GM21447 (cell line): Measurements from ENCODE around the gene GDI2.
"Not testable (repeated sequence)": the region's sequence is repeated elsewhere in the genome, so short reads cannot be mapped to it uniquely, and the experiment has no call there.

Source experiments
- ATAC-seq: cut with Tn5 transposase; IDR thresholded peaks from one replicate; pipeline ENCODE4 v1.9.1; 2021; ENCODE audit not compliant: unreplicated experiment

The GDI2 gene

DNA sequence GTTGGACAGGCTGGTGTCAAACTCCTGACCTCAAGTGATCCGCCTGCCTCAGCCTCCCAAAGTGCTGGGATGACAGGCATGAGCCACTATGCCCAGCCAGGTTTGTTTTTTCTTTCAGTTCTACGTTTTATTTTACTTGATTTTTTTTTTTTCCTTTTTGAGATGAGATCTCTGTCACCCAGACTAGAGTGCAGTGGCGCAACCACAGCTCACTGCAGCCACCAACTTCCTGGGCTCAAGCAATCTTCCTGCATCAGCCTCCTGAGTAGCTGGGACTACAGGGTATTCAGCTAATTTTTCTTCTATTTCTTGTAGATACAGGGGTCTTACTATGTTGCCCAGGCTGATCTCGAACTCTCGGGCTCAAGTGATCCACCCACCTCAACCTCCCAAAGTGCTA lies 24.3 kb downstream of the GDI2 start:
- no peak for ATAC-seq

DNA sequence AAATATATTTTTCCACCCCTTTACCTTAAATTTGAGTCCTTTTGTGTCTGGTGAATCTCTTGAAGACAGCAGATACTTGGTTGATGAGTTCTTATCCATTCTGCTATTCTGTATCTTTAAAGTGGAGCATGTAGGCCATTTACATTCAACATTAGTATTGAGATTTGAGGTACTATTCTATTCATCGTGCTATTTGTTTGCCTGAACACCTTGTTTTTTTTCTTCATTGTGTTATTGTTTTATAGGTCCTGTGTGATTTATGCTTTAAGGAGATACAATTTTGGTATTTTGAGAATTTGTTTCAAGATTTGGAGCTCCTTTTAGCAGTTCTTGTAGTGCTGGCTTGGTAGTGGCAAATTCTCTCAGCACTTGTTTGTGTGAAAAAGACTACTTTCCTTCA lies 29.9 kb downstream of the GDI2 start:
- ATAC-seq, result no peak

DNA sequence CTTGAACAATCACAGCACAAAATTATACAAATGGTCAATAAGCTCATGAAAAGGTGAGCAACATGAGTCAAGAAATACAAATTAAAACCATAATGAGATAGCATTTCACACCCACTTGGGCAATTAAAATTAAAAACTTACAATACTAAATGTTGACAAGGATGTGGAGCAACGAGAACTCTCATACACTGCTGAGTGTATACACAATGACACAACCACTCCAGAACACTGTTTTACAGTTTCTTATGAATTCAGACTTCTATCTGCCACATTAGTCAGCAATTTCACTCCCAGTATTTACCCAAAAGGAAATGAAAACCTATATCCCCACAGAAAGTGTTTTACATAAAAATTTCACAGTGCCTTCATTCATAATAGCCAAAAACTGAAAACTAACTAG lies 31.1 kb downstream of the GDI2 start:
- ATAC-seq, result no peak

DNA sequence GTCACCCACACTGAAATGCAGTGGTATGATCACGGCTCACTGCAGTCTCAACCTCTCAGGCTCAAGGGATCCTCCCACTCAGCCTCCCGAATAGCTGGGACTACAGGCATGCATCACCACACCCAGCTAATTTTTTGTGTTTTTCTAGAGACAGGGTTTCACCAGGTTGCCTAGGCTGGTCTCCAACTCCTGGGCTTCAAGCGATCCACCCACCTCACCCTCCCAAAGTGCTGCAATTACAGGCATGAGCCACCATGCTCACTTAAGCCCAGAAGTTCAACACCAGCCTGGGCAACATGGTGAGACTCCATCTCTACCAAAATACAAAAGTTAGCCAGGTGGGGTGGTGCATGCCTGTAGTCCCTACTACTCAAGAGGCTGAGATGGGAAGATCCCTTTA lies 33.5 kb downstream of the GDI2 start:
- ATAC-seq, result no peak

DNA sequence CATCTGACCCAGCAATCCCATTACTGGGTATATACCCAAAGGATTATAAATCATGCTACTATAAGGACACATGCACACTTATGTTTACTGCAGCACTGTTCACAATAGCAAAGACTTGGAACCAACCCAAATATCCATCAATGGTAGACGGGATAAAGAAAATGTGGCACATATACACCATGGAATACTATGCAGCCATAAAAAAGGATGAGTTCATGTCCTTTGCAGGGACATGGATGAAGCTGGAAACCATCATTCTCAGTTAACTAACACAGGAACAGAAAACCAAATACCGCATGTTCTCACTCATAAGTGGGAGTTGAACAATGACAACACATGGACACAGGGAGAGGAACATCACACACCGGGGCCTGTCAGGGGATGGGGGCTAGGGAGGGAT lies 35.5 kb downstream of the GDI2 start:
- ATAC-seq, result not testable (repeated sequence)

DNA sequence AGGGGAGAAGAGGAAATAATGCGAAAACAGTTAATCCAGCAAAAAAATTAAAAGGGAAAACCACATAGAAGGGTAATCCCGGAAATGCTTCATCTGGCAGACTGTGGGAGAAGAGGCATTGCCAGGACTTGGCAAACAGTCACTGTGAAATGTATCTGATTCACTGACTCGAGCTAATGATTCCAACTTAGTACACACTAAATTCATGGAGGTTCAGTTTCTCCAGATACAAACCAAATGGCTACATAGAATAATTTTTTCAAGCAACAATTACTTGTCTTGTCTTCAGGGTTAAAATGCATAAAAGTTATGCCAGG lies 36.4 kb downstream of the GDI2 start:
- no peak for ATAC-seq

DNA sequence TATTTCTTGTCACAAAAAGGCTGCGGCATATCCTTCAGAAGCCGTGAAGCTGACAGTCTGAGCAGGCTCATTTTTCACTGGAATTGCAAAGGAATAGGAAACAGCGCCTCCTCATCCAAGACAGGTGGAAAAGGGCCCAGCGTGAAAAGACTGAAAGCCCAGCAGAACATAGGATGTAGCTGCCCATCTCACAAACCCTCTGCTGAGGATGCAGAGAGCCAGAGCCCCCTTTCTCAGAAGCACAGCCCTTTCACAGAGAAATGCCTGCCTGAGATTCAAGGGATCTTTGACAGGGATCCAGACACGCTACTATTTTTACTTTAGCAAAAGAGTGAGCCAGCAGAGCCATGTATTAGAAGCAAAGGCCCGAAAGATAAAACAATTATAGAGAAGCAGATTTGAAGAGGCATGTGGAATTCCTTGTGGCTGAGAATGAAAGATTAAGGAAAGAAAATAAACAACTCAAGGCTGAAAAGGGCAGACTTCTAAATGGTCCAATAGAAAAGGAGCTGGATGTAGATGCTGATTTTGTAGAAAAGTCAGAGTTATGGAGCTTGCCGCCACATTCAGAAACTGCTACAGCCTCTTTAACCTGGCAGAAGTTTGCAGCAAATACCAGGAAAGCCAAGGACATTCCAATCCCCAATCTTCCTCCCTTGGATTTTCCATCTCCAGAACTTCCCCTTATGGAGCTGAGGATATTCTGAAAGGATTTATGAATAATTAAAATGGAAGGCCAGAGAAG lies 36.9 kb downstream of the GDI2 start:
- no peak for ATAC-seq

DNA sequence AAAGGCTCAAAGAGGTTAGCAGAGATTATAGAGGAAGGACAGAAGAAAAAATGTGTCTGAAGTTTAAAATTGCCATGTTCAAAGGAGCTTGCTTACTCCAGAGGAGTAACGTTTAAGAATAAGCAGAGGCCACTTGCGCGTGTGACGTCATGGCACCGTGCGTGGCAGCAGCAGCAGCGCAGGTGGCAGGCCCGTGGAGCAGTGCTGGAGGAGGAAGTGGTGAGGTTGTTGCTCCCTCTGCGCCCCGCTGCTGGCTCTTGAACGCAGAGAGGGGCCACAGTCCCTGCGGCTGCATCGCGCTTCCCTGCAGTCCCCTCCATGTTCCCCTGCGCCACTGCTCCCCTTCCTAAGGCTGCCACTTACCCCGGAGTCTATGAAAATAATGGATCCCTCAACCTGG lies 37.5 kb downstream of the GDI2 start:
- ATAC-seq, result no peak

DNA sequence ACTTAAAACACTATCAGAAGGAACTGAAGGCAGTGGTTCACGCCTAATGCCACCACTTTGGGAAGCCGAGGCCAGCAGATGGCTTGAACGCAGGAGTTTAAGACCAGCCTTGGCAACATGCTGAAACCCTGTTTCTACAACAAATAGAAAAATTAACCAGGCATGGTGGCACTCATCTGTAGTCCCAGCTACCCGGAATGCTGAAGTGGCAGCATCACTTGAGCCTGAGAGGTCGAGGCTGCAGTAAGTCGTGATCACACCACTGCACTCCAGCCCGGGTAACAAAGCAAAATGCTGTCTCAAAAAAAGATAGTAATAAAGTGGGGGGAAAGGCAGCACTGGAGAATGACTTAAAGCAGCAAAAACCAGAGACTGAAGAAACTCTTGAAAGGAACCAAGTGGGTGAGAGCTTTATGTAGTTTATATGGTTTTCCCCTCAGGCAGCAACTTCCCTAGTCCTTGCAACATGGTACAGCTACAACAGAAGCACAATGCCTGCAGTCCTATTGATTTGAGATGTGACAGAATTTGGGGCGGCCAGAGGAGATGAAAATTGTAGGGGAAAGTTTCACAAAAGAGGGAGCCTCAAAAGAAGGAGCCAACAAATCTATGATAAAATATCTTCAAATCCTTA lies 38.1 kb downstream of the GDI2 start:
- no peak for ATAC-seq

DNA sequence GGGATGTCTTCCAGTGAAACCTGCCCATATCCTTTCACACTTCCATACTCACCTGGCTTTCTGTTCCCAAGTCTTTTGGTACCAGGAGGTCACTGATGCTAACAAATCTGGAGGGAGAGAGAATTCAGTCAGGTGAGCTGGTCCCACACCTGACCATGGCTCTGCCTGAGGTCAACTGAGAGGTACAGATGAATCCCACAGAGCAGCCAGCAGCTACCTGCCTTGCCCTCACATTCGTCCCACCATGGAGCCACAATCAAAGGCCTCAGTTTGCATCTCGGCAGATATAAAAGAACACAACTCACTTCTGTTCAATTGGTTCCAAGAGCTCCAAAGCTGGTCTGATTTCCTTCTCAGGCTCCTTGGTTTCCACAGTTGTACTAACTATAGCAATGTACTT lies 47.0 kb downstream of the GDI2 start:
- no peak for ATAC-seq

DNA sequence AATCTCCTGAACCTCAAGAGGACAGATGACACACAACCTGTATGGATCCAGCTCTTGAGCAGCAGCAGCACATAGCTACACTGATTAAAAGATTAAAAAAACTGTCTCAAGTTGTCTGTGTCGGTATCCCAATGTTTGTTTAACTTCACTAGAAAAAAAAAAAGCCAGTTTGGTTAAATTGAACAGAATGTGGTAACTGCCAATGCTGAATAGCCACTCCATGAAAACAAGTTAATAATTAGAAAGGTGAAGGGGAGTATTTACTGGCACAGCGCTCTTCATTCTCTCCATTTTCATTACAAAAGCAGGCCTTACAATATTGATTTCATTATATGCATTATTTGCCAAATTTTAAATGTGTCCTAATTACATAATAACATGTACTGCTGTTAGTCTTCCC lies 47.6 kb downstream of the GDI2 start:
- no peak for ATAC-seq

DNA sequence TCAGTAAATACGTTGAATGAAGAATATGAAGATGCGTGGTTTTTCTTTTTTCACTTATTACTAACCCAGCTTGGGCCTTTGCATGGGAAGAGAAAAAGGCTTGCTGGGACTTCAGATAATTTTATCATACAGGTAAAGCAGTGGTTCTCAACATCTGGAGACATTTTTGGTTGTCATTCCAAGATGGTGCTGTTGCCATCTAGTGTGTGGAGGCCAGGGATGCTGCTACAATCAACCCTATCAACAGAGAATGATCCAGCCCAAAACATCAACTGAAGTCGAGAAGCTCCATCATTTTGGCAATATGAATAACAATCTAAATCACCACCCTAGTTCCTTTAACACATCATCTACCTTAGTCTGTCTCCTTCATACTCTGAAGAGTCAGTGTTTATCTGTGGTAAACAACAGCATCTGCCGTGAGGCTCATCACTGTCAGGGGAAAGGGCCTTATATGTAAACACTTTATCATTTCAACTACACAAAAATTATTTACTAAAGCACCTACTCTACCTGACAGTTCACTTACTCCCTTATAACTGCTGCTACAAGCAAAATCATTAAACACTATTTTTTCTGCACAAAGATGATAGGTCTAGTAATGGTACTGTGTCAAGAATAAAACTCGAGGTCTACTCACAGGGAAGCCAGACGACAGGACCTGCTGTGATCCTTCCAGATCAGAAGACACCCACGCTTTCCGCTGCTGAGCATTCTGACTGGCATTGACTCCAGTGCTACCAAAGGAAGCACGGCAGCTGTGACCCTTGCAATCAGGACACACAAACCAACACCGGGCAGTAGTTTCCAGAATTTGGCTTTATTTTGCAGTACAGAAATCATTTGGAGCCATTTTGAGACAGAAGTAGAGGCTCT lies 48.6 kb downstream of the GDI2 start:
- ATAC-seq, result no peak

DNA sequence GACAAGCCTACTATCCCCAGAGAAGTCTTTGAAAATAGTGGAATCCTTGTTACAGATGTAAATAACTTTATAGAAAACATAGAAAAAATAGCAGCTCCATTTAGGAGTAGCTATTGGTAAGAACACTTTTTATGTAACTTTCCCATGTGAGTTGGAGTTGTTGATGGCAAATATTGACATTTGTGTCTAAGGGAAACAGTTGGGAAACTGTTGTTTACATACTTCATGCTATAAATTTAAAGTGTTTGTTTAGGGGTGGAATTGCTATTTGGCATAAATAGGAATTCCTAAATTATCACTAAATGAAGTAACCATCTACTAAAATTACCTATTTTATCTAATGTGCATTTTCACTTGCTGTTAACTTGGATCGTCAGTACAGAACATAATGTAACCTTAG lies 50.7 kb downstream of the GDI2 start:
- no peak for ATAC-seq

DNA sequence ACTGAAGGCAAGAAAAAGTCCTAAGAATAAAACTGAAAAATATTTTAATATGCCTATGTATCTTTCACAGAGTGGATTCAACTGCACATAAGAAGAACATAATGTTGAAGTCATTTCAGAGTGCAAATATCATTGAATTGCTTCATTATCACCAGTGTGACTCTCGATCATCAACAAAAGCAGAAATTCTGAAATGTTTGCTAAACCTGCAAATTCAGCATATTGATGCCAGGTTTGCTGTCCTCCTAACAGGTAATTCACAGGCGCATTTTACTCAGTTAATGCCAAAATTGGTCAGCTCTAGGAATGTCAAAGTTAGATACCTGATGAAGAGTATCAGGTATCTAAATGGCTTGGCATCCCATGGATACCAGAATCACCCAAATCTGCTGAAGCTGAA lies 52.0 kb downstream of the GDI2 start:
- no peak for ATAC-seq

DNA sequence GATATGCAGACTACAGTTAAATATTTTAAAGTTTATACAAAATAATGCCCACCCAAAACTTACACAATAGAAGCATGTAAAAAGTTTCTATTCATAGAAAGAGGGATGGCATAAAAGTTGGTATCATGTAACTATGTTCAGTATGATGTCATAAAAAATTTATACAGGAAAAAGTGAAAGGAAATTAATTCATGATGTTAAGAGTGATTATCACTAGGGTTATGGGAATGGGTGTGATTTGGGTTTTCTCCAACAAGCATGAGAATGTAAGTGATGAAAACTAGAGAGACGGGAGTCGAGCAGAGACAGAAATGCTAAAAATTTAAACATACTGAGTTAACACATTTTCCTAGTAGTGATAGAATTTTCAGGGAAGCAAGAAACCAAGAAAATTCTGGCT lies 52.7 kb downstream of the GDI2 start:
- ATAC-seq, result no peak

DNA sequence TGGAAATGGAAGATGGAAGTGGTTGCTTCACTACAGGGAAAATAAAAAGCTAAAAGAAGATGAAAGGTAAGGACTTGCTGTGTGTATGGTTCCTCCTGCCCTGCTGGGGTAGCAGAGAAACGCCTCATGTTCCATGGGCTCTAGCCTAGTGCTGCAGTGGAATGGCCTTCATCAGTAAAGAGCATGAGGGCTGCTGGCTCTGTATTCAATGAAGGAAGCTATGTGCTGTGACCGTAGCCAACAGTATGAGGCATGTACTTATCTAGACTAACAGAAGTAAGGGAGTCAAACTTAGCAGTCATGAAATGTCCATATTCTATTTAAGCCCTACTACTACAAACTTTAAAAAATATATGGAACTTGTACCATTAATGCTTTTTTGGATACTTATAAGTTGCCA lies 54.3 kb downstream of the GDI2 start:
- no peak for ATAC-seq

DNA sequence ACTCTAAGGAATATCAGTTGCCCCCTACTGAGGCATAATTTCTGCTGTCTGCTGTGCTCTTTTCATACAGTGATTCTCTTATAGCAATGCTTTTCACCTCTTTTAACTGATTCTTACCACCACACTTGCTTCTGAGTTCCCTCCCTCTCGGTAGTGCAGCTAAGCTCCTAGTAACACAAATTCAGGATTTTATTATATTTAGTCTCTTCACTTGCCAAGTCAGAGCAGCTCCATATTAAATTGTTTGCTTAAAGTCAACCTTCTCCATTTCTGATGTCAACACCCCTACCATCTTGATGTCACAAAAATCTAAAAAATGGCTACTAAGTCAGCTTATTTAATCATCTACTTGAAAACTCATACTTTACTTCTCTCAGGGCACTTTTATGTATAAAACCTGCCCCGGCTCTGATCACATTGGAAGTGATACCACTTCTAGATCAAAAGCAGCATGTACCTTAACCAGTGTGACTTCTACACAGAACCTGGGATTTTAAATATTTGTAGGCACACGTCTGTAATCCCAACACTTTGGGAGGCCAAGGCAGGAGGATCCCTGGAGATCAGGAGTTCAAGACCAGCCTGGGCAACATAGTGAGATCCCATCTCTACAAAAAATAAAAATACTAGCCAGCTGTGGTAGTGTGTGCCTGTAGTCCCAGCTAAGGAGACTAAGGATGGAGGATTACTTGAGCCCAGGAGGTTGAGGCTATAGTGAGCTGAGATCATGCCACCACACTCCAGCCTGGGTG lies 55.3 kb downstream of the GDI2 start:
- ATAC-seq, result no peak

DNA sequence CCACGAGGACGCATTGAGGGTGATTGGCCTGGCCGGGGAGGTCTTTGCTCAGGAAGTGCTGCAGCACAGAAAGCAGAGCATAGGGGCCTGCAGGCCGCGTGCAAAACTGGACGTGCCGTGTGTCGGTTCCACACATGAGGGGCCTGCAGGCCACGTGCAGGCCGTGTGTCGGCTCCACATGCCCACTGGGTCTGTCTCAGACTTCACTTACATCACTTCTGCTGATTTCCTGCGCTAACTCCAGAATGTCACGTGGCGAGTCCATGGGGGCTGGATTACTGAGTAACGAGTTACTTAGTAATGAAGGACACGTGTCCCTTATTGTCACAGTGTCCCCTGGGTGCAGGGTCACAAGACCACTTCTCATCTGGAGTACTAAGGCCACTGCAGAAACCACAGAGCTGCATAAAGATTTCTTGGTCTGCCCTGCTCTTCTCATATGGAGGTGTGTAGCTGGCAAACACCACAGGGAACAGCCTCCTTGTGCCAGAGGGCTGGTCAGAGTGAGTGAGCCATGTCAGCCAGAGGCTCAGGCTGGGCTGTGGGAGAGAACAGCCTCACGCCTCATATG lies 60.8 kb downstream of the GDI2 start:
- ATAC-seq, result no peak

DNA sequence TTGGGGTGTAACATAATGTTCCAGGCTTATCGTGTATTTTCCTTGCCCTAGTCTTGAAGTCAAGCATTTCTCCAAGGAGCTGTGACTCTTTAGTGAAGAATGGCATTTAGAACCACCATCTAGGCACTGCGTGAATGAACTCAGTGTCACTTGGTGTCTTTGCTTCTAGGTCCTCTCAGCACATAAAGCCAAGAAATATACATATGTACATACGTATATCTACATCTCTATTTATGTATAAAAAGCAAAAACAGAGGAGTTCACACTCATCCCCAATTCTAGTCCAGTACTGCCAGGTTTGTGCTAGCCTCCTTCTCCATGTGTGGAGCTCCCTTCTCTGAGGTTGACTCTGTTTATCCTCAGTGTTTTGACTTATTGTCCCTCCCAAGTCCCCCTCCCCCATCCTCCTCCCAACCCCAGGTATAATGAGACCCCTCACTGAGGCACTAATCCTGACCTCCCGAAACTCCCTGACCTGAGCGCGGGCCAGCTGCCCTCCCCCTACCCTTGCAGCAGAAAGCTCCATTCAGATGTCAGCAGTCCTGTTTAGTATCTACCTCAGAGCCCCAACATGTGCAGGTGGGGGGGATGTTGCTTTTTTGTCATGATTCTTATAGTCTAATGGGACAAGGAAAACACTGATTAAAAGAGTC lies 61.5 kb downstream of the GDI2 start:
- no peak for ATAC-seq

DNA sequence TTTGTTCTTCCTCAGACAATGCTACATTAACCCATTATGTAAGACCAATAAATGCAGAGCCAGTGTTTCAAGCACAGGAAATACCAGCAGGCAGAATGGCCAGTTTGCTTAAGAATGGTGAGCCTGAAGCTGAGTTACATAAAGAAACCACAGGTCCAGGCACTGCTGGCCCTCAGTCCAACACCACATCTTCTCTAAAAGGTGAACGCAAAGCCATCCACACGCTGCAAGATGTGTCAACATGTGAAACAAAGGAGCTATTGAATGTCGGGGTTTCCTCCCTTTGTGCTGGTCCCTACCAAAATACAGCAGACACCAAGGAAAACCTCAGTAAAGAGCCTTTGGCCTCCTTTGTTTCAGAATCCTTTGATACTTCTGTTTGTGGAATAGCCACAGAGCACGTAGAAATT lies 64.8 kb downstream of the GDI2 start:
- no peak for ATAC-seq

DNA sequence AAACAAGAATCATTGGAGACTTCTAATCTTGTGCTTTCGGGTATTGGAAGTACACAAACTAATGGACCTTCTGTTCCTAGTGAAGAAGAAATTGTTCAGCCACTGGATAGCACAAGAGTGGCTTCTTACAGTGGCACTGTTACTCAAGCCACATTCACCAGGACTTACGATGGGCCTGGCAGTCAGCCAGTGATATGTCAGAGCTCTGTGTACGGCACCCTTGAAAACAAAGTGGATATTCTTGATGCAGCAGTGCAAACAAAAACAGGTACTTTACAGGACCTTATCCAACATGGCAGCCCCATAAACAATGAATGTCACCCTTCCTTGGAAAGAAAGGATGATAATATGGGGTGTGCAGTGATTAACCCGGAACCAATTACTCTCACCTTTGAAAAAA lies 67.0 kb downstream of the GDI2 start:
- no peak for ATAC-seq
